ENCODE measurements around the gene ANKRD6. TPM values are rescaled to one million over a fixed set of nuclear protein-coding genes. Genes with fewer than 3 reads are reported as not detected.
A peak's percentile ranks its signal among the peaks of the same experiment; 100 is the strongest.

The ANKRD6 gene
- total RNA-seq, 1 experiment from 2014 or later = 5.6 TPM

DNA sequence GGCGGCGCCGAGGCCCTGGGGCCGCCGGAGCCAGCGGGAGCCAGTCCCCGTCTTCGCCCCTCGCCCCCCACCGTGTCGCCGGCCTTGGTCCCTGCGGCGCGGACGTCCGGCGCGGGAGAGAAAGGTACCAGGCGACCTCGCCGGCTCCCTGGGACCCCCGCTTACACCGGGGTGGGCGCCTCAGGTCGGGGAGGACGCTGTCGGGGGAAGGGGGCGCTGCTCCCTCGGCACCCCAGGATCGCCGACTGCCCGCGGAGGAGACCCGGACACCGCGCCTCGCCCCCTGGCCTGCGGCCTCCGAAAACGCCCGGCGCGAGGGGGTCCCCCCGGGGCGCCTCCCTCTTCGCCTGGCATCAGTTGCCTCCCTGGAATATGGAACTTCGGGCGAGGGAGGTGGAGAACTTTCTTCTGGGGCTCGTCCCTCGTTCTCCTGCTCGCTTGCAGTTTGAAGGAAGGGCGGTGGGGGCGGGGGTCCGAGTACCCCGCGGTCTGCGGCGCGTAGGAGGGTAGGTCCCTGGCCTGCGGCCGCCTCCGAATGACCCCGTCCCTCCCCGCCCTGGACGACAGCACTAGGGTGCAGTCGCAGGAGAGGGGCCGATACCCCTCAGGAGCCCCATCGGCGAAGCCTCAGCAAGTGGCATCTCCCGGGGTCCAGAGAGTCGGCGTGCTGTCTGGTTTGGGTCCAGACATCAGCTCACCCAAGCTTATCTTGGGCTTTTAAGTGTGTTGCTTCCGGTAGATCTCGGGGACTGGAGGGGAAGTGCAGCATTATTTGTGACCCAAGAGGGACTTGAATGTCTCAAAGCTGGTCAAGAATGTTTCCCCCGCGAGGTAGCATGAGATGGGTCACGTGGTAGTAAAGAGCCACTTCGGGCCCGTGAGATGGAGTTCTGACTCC, 549 bp downstream of the ANKRD6 start:
- Mint-ChIP-seq H3K9me3 (no peaks in the 10 kb centered on the region), H3K27me3 (ENCODE audit: low read depth) (peaks cover 76% of the 10 kb centered on the region), H3K36me3 (ENCODE audit: insufficient read depth in 1 of 3, low read depth in 3 of 3) (no peaks in the 10 kb centered on the region), H3K27ac (no peak overlapping the region), H3K4me1 (peaks cover 25 to 27% of the 10 kb centered on the region in 2 experiments), H3K4me3 (peak overlapping the region; percentile 64 to 85)
- no peaks in the 10 kb centered on the region for H3K79me2 ChIP-seq (ENCODE audit: insufficient read depth, low read length)
- no peaks in the 10 kb centered on the region for H3K79me1 ChIP-seq (ENCODE audit: insufficient read depth, low read depth, low read length, poor library complexity, severe bottlenecking)
- no peak overlapping the region for H2AK5ac ChIP-seq (ENCODE audit: insufficient read length, low read length)
- no peak overlapping the region for H4K91ac ChIP-seq (ENCODE audit: insufficient read length, low read depth, low read length)
- H4K20me1 ChIP-seq (ENCODE audit: control insufficient read depth, insufficient read depth, insufficient read length) = no peaks in the 10 kb centered on the region
- no peaks in the 10 kb centered on the region for H3K4me1 ChIP-seq (ENCODE audit: insufficient read depth, low read length)
- H3K9me3 ChIP-seq (ENCODE audit: control insufficient read depth, low read depth, low read length) = no peaks in the 10 kb centered on the region
- no peak for DNase-seq
- H3K23ac ChIP-seq (ENCODE audit: insufficient read length, low read depth, low read length) = no peak overlapping the region
- no peak overlapping the region for H2AFZ ChIP-seq (ENCODE audit: low read length)
- H3K9ac ChIP-seq (ENCODE audit: extremely low read depth, insufficient read length, low read length) = peak overlapping the region; percentile 1
- no peak overlapping the region for H3T11ph ChIP-seq (ENCODE audit: low read length)
- no peak overlapping the region for H2BK5ac ChIP-seq (ENCODE audit: insufficient read length, low read length)
- H3K4me2 ChIP-seq (ENCODE audit: insufficient read depth, insufficient read length, low read length) = peak overlapping the region; percentile 45
- peaks cover 7% of the 10 kb centered on the region for H3K23me2 ChIP-seq (ENCODE audit: insufficient read length, low read depth, low read length, poor library complexity, severe bottlenecking)
- H2BK120ac ChIP-seq (ENCODE audit: low read depth, low read length, poor library complexity, severe bottlenecking) = no peak overlapping the region
- H3K18ac ChIP-seq (ENCODE audit: insufficient read length, low read depth, low read length) = no peak overlapping the region
- TF ChIP-seq, protein P1, sequence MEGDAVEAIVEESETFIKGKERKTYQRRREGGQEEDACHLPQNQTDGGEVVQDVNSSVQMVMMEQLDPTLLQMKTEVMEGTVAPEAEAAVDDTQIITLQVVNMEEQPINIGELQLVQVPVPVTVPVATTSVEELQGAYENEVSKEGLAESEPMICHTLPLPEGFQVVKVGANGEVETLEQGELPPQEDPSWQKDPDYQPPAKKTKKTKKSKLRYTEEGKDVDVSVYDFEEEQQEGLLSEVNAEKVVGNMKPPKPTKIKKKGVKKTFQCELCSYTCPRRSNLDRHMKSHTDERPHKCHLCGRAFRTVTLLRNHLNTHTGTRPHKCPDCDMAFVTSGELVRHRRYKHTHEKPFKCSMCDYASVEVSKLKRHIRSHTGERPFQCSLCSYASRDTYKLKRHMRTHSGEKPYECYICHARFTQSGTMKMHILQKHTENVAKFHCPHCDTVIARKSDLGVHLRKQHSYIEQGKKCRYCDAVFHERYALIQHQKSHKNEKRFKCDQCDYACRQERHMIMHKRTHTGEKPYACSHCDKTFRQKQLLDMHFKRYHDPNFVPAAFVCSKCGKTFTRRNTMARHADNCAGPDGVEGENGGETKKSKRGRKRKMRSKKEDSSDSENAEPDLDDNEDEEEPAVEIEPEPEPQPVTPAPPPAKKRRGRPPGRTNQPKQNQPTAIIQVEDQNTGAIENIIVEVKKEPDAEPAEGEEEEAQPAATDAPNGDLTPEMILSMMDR (conservative IDR thresholded peaks at IDR 0.05) = no peak
- H3K27me3 ChIP-seq (ENCODE audit: insufficient read depth, low read length) = no peaks in the 10 kb centered on the region; the same call in none of the 2 replicates
- no peak overlapping the region for H3K56ac ChIP-seq (ENCODE audit: insufficient read length, low read depth, low read length)
- H4K8ac ChIP-seq (replicated peaks; ENCODE audit: insufficient read length, low read depth, low read length) = no peak overlapping the region
- no peak overlapping the region for H3K4ac ChIP-seq (ENCODE audit: low read depth, low read length)
- peak overlapping the region; percentile 67; the same call in 1 of the 2 replicates for H3K14ac ChIP-seq (ENCODE audit: insufficient read depth, low read length)
- no peak overlapping the region for H2BK12ac ChIP-seq (ENCODE audit: insufficient read length, low read depth, low read length)
- no peak overlapping the region for H2BK20ac ChIP-seq (ENCODE audit: low read depth, low read length, poor library complexity, severe bottlenecking)
- no peak overlapping the region for H3K27ac ChIP-seq (ENCODE audit: insufficient read length, low read depth, low read length)
- no peak overlapping the region for H2BK15ac ChIP-seq (ENCODE audit: low read depth, low read length)
- no peak overlapping the region for H4K5ac ChIP-seq (ENCODE audit: insufficient read length, low read depth, low read length)
- no CpG with 5 or more reads among the region's 80 CpGs for WGBS (ENCODE audit: extremely low coverage, insufficient read length, low lambda C conversion rate)
